Measurements from ENCODE around the gene ST3GAL3.

Gene ST3GAL3

DNA sequence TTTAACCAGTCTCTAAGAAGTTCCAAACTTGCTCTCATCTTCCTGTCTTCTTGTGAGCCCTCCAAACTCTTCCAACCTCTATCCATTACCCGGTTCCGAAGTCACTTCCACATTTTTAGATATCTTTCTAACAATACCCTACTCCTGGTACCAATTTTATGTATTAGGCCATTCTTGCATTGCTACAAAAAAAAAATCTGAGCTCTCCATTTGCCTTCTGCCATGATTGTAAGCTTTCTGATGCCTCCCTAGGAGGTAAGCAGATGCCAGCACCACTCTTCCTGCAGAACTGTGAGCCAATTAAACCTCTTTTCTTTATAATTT, 134.8 kb downstream of the ST3GAL3 start:
- DNase-seq (ENCODE audit: low read depth), result no peak
- TF ChIP-seq MYC (IDR thresholded peaks at IDR 0.05; ENCODE audit: low read depth, low read length) (no peak), POLR2A (IDR thresholded peaks at IDR 0.05; ENCODE audit: extremely low read depth, insufficient read length) (no peak)
- TF ChIP-seq, protein P1, sequence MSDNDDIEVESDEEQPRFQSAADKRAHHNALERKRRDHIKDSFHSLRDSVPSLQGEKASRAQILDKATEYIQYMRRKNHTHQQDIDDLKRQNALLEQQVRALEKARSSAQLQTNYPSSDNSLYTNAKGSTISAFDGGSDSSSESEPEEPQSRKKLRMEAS (IDR thresholded peaks at IDR 0.05; ENCODE audit: low read depth, low read length), result no peak
- TF ChIP-seq, protein P2, sequence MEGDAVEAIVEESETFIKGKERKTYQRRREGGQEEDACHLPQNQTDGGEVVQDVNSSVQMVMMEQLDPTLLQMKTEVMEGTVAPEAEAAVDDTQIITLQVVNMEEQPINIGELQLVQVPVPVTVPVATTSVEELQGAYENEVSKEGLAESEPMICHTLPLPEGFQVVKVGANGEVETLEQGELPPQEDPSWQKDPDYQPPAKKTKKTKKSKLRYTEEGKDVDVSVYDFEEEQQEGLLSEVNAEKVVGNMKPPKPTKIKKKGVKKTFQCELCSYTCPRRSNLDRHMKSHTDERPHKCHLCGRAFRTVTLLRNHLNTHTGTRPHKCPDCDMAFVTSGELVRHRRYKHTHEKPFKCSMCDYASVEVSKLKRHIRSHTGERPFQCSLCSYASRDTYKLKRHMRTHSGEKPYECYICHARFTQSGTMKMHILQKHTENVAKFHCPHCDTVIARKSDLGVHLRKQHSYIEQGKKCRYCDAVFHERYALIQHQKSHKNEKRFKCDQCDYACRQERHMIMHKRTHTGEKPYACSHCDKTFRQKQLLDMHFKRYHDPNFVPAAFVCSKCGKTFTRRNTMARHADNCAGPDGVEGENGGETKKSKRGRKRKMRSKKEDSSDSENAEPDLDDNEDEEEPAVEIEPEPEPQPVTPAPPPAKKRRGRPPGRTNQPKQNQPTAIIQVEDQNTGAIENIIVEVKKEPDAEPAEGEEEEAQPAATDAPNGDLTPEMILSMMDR (IDR thresholded peaks at IDR 0.05; ENCODE audit: low read depth, low read length), result no peak
- no peak overlapping the region for H3K4me3 ChIP-seq (ENCODE audit: low read depth, low read length)

DNA sequence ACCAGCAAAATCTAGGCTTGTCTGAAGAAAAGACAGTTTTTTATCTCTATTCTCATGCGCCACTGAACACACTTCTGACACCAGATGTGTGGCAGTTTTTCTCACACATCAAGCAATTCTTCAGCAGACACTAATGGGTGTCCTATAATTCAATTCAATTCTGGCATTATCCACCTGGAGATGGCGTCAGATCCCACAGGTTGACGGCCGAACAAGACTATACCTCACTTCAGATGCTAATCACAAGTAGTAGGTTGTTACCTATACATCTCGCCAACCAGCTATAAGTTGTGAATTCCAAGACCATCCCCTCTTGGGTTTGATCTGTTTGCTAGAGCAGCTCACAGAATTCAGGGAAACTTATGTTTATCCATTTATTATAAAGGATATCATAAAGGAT, 136.3 kb downstream of the ST3GAL3 start:
- H3K4me3 ChIP-seq (ENCODE audit: low read depth, low read length), result no peak overlapping the region
- TF ChIP-seq MYC (IDR thresholded peaks at IDR 0.05; ENCODE audit: low read depth, low read length) (no peak), POLR2A (IDR thresholded peaks at IDR 0.05; ENCODE audit: extremely low read depth, insufficient read length) (no peak)
- TF ChIP-seq, protein P1 (IDR thresholded peaks at IDR 0.05; ENCODE audit: low read depth, low read length), result no peak
- TF ChIP-seq, protein P2 (IDR thresholded peaks at IDR 0.05; ENCODE audit: low read depth, low read length), result no peak
- no peak for DNase-seq (ENCODE audit: low read depth)

DNA sequence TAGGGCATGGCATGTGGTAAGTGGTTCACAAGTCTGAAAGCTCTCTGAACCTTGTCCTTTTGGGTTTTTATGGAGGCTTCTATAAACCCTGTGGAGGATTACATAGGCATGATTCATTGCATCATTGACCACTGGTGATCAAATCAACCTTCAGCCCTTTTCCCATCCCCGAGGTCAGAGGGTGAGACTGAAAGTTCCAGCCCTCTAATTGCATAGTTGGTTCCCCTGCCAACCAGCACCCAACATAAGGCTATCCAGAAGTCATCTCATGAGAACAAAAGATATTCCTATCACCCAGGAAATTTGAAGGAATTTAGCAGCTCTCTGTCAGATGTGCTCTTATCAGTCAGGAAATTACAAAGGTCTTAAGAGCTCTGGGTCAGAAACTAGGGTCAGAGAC, 136.8 kb downstream of the ST3GAL3 start:
- DNase-seq (ENCODE audit: low read depth), result peak; percentile 40
- H3K4me3 ChIP-seq (ENCODE audit: low read depth, low read length), result no peak overlapping the region
- TF ChIP-seq POLR2A (IDR thresholded peaks at IDR 0.05; ENCODE audit: extremely low read depth, insufficient read length) (no peak), MYC (IDR thresholded peaks at IDR 0.05; ENCODE audit: low read depth, low read length) (no peak)
- TF ChIP-seq, protein P2 (IDR thresholded peaks at IDR 0.05; ENCODE audit: low read depth, low read length), result no peak
- TF ChIP-seq, protein P1 (IDR thresholded peaks at IDR 0.05; ENCODE audit: low read depth, low read length), result no peak

DNA sequence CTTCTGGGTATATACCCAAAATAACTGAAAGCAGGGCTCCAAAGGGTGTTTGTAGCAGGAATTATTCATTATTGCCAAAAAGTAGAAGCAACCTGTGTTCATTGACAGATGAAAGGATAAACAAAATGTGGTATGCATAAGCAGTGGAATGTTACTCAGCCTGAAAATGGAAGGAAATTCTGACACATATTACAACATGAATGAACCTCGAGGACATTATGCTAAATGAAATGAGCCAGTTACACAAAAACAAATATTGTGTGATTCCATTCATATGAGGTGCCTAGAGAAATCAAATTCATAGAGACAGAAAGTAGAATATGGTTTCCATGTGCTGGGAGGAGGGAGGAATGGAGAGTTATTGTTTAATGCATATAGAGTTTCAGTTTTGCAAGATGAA, 140.0 kb downstream of the ST3GAL3 start:
- TF ChIP-seq, protein P1 (IDR thresholded peaks at IDR 0.05; ENCODE audit: low read depth, low read length), result no peak
- TF ChIP-seq, protein P2 (IDR thresholded peaks at IDR 0.05; ENCODE audit: low read depth, low read length), result no peak
- TF ChIP-seq MYC (IDR thresholded peaks at IDR 0.05; ENCODE audit: low read depth, low read length) (no peak), POLR2A (IDR thresholded peaks at IDR 0.05; ENCODE audit: extremely low read depth, insufficient read length) (no peak)
- no peak for DNase-seq (ENCODE audit: low read depth)
- no peak overlapping the region for H3K4me3 ChIP-seq (ENCODE audit: low read depth, low read length)

DNA sequence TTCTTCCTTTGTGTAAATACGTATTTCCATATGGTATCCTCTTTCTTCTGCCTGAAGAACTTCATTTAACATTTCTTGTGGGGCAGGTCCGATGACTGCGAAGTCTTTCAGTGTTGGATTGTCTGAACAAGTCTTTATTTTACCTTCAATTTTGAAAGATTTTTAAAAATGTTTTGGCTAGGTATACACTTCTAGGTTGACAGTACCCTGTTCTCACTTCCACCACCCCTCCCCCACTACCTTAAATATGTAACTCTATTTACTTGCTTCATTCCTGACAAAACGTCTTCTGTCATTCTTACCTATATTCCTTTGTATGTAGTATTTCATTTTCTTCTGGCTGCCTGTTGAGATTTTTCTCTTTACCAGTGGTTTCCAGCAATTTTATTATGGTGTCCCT, 140.5 kb downstream of the ST3GAL3 start:
- no peak overlapping the region for H3K4me3 ChIP-seq (ENCODE audit: low read depth, low read length)
- TF ChIP-seq, protein P2 (IDR thresholded peaks at IDR 0.05; ENCODE audit: low read depth, low read length), result no peak
- TF ChIP-seq MYC (IDR thresholded peaks at IDR 0.05; ENCODE audit: low read depth, low read length), result no peak
- TF ChIP-seq POLR2A (IDR thresholded peaks at IDR 0.05; ENCODE audit: extremely low read depth, insufficient read length), result no peak
- TF ChIP-seq, protein P1 (IDR thresholded peaks at IDR 0.05; ENCODE audit: low read depth, low read length), result no peak
- no peak for DNase-seq (ENCODE audit: low read depth)

DNA sequence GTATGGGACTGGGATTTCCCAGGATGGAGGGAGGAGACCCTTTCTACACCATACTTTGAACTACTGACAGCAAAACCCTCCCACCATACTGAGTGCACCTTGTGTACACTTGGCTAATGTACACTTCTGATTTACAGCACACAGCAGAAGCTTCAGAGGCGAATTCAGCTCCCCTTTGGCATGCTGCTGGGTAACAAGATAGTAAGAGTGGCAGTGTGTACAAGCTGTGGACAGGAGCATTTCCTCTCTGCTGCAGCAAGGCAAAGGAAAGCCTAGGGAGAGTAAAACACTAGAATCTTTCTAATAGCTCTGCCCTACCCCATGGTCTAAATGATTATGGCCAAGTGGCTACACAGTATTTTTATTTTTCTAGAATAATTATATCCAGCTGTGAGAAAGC, 142.3 kb downstream of the ST3GAL3 start:
- no peak for DNase-seq (ENCODE audit: low read depth)
- TF ChIP-seq, protein P2 (IDR thresholded peaks at IDR 0.05; ENCODE audit: low read depth, low read length), result no peak
- no peak for TF ChIP-seq MYC (IDR thresholded peaks at IDR 0.05; ENCODE audit: low read depth, low read length)
- TF ChIP-seq, protein P1 (IDR thresholded peaks at IDR 0.05; ENCODE audit: low read depth, low read length), result no peak
- no peak for TF ChIP-seq POLR2A (IDR thresholded peaks at IDR 0.05; ENCODE audit: extremely low read depth, insufficient read length)
- H3K4me3 ChIP-seq (ENCODE audit: low read depth, low read length), result no peak overlapping the region

All from NB4 (cell line).